ENCODE results near the gene SLC25A44. TPM values are rescaled to one million over a fixed set of nuclear protein-coding genes. Genes with fewer than 3 reads are reported as not detected.

Gene SLC25A44
- total RNA-seq, 1 experiment from 2014 or later = 30.9 TPM

GRCh38 chr1:156200044-156200443 is 6.1 kb downstream of the SLC25A44 start:
- BruUV-seq (replicated peaks) = no TSS peak
- POLR2A ChIA-PET (ENCODE audit: low non-redundant PET) = no interaction called here
- CTCF ChIA-PET = interaction anchor here (0.6 kb wide), 1 partner anchor 28 kb away, joined by 6 read pairs; no protein-coding TSS in a partner anchor
- TF ChIP-seq EZH2 (IDR thresholded peaks at IDR 0.05; ENCODE audit: borderline replicate concordance, low read depth, low read length, poor library complexity, severe bottlenecking) = no peak
- no peak for TF ChIP-seq CTCF (conservative IDR thresholded peaks at IDR 0.05; ENCODE audit: low read depth, low read length)
- H3K4me3 ChIP-seq (ENCODE audit: low read depth, low read length, poor library complexity, severe bottlenecking) = no peak overlapping the region
- no peak for DNase-seq (ENCODE audit: low spot score)
- H3K36me3 ChIP-seq (ENCODE audit: insufficient read depth, low read length, poor library complexity, severe bottlenecking) = peaks cover 3% of the 10 kb centered on the region
- intact Hi-C loops (cut with micrococcal nuclease; ENCODE audit: unreplicated experiment) = no loop called here
- H3K9me3 ChIP-seq (ENCODE audit: low read depth, low read length, poor library complexity, severe bottlenecking) = no peaks in the 10 kb centered on the region
- no peaks in the 10 kb centered on the region for H3K4me1 ChIP-seq (ENCODE audit: insufficient read depth, low read length, poor library complexity, severe bottlenecking)
- no peaks in the 10 kb centered on the region for H3K27me3 ChIP-seq (replicated peaks; ENCODE audit: insufficient read depth, low read depth, low read length, poor library complexity)
- H3K27ac ChIP-seq (ENCODE audit: low read depth, low read length, poor library complexity, severe bottlenecking) = no peak overlapping the region

GRCh38 chr1:156203331-156203730 is 9.4 kb downstream of the SLC25A44 start:
- CTCF ChIA-PET = no interaction called here
- no TSS peak for BruUV-seq (replicated peaks)
- Histone ChIP-seq H3K4me1 (ENCODE audit: insufficient read depth, low read length, poor library complexity, severe bottlenecking) (no peaks in the 10 kb centered on the region), H3K36me3 (ENCODE audit: insufficient read depth, low read length, poor library complexity, severe bottlenecking) (peaks cover 8% of the 10 kb centered on the region), H3K27me3 (replicated peaks; ENCODE audit: insufficient read depth, low read depth, low read length, poor library complexity) (no peaks in the 10 kb centered on the region), H3K4me3 (ENCODE audit: low read depth, low read length, poor library complexity, severe bottlenecking) (no peak overlapping the region), H3K27ac (ENCODE audit: low read depth, low read length, poor library complexity, severe bottlenecking) (no peak overlapping the region), H3K9me3 (ENCODE audit: low read depth, low read length, poor library complexity, severe bottlenecking) (no peaks in the 10 kb centered on the region)
- POLR2A ChIA-PET (ENCODE audit: low non-redundant PET) = no interaction called here
- no peak for DNase-seq (ENCODE audit: low spot score)
- no peak for TF ChIP-seq EZH2 (IDR thresholded peaks at IDR 0.05; ENCODE audit: borderline replicate concordance, low read depth, low read length, poor library complexity, severe bottlenecking)
- no peak for TF ChIP-seq CTCF (conservative IDR thresholded peaks at IDR 0.05; ENCODE audit: low read depth, low read length)
- intact Hi-C loops (cut with micrococcal nuclease; ENCODE audit: unreplicated experiment) = no loop called here

GRCh38 chr1:156204686-156205085 is 10.8 kb downstream of the SLC25A44 start:
- Histone ChIP-seq H3K27ac (ENCODE audit: low read depth, low read length, poor library complexity, severe bottlenecking) (no peak overlapping the region), H3K27me3 (replicated peaks; ENCODE audit: insufficient read depth, low read depth, low read length, poor library complexity) (no peaks in the 10 kb centered on the region), H3K36me3 (ENCODE audit: insufficient read depth, low read length, poor library complexity, severe bottlenecking) (peaks cover 8% of the 10 kb centered on the region), H3K4me3 (ENCODE audit: low read depth, low read length, poor library complexity, severe bottlenecking) (no peak overlapping the region), H3K9me3 (ENCODE audit: low read depth, low read length, poor library complexity, severe bottlenecking) (no peaks in the 10 kb centered on the region), H3K4me1 (ENCODE audit: insufficient read depth, low read length, poor library complexity, severe bottlenecking) (no peaks in the 10 kb centered on the region)
- ChIA-PET POLR2A (ENCODE audit: low non-redundant PET) (no interaction called here), CTCF (no interaction called here)
- intact Hi-C loops (cut with micrococcal nuclease; ENCODE audit: unreplicated experiment) = no loop called here
- no peak for DNase-seq (ENCODE audit: low spot score)
- TF ChIP-seq CTCF (conservative IDR thresholded peaks at IDR 0.05; ENCODE audit: low read depth, low read length) = no peak
- BruUV-seq (replicated peaks) = no TSS peak
